NB4 (cell line): ENCODE results near the gene CCL4.
A peak's percentile ranks its signal among the peaks of the same experiment; 100 is the strongest.

Experiments
- DNase-seq: peaks from one replicate; pipeline ENCODE4 v3.0.0; 2010; ENCODE audit warnings: low read depth
- H3K4me3 ChIP-seq: one replicate; pipeline ENCODE4 v1.5.1; 2011; ENCODE audit warnings: mild to moderate bottlenecking, low read depth, low read length, moderate library complexity
- CTCF ChIP-seq: IDR thresholded peaks from one replicate; pipeline ENCODE4 v1.5.1; 2012; ENCODE audit warnings: low read depth, low read length
- MAX ChIP-seq: IDR thresholded peaks from 2 replicates; pipeline ENCODE4 v1.6.1; 2011; ENCODE audit warnings: low read depth, low read length
- MYC ChIP-seq: IDR thresholded peaks from 2 replicates; pipeline ENCODE4 v1.6.1; 2011; ENCODE audit warnings: low read depth, low read length
- POLR2A ChIP-seq: IDR thresholded peaks from 2 replicates; pipeline ENCODE4 v1.6.1; 2011; ENCODE audit warnings: mild to moderate bottlenecking; ENCODE audit not compliant: insufficient read length; ENCODE audit errors: extremely low read depth

The CCL4 gene

GRCh38 chr17:36063786-36064541 is 39.7 kb upstream of the CCL4 start, which contains the start of gene CCL18:
CCL18 (plus strand) TSS chr17:36064272; CDS start chr17:36064343, 71 bp downstream.
- no peak for TF ChIP-seq MYC
- TF ChIP-seq MAX, result no peak
- no peak within 1 kb of the TSS for H3K4me3 ChIP-seq

DNA sequence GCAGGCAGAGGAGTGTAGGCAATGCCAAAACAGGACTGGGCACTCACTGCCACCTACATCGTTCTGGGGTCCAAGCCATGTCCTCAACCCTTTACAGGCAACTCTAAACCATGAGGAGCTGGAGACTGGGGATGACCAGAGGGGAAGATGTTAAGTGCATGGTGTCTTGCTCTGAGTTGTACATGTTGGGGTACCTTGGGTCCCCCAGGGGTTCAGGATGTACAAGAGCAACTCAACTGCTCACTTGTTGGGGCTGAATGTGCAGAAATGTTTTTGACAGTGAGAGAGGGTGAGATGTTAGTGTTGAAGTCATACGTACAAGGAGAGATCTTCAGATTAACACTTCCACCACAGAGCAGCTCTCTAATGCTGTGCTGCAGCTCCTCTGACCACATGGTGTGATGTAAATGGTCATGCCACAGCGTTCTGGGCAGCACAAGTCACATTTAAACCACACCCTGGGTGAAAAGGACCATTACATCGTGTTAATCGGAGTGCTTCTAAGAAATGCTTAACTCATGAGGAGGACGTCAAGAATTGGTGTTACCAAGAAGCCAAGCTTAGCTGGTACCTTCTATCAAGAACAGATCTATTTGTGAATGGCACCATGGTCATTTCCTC is 37.2 kb upstream of the CCL4 start:
- no peak overlapping the region for H3K4me3 ChIP-seq
- TF ChIP-seq MYC, result no peak
- TF ChIP-seq POLR2A, result no peak
- TF ChIP-seq MAX, result no peak; the same call in 1 of the 2 replicates
- no peak for DNase-seq

More at GRCh38 chr17:36063786-36064541, 39.7 kb upstream of the CCL4 start, which contains the start of gene CCL18:
- DNase-seq, result no peak

- H3K4me3 ChIP-seq, result no peak overlapping the region
- DNase-seq, result peak; percentile 34
- TF ChIP-seq MAX (no peak), POLR2A (no peak), CTCF (no peak), MYC (no peak)
Measured at GRCh38 chr17:36068524-36068923, 35.1 kb upstream of the CCL4 start.

GRCh38 chr17:36069136-36069535 is 34.5 kb upstream of the CCL4 start:
- H3K4me3 ChIP-seq, result no peak overlapping the region
- TF ChIP-seq POLR2A (no peak), MYC (no peak), MAX (no peak), CTCF (no peak)
- no peak for DNase-seq

- no peak for DNase-seq
- TF ChIP-seq MAX (no peak), MYC (no peak), CTCF (no peak), POLR2A (no peak)
- no peak overlapping the region for H3K4me3 ChIP-seq
Measured at GRCh38 chr17:36070427-36070826, 33.2 kb upstream of the CCL4 start.

- DNase-seq, result no peak
- H3K4me3 ChIP-seq, result no peak overlapping the region
- TF ChIP-seq POLR2A (no peak), CTCF (no peak), MYC (no peak), MAX (no peak)
Measured at GRCh38 chr17:36071751-36072150, 31.9 kb upstream of the CCL4 start.
